GM21528 (cell line): ENCODE measurements around the gene SLC37A1.

Source experiments
- ATAC-seq: cut with Tn5 transposase; IDR thresholded peaks from one replicate; pipeline ENCODE4 v1.9.1; 2021; ENCODE audit warnings: mild to moderate bottlenecking, moderate library complexity; ENCODE audit not compliant: unreplicated experiment, low FRiP score

The SLC37A1 gene

DNA sequence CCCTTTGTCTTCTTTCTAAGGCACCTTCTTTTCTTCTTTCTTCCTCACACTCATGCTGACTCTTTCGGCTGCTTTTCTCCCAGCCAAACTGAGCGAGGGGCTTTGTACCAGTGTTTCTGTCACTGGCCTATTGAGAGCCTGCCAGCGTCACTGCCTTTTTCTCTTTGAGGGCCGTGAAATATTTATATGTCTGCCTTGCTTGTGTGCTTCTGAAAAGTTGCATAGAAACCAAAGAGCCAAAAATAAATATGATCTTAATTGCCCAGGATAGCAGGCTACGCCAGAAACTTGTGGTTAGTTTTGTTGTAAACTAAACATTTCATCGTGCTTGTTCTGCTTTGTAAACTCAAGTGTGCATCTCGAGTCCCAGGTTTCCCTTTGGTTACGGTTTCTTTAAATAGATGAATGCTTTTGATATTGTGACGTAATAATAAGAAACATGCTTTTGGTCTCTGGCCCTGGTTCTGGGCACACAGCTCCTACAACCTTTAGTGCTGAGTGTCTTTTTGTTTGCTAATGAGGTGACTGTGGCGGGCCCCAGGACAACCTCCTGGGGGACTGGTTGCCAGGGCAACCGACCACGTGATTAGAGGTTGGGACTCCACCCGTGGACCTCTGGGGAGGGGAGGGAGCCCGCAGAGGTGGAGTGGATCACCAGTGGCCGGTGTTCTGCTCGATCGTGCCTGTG, 10.8 kb downstream of the SLC37A1 start:
- peak; percentile 63 for ATAC-seq

DNA sequence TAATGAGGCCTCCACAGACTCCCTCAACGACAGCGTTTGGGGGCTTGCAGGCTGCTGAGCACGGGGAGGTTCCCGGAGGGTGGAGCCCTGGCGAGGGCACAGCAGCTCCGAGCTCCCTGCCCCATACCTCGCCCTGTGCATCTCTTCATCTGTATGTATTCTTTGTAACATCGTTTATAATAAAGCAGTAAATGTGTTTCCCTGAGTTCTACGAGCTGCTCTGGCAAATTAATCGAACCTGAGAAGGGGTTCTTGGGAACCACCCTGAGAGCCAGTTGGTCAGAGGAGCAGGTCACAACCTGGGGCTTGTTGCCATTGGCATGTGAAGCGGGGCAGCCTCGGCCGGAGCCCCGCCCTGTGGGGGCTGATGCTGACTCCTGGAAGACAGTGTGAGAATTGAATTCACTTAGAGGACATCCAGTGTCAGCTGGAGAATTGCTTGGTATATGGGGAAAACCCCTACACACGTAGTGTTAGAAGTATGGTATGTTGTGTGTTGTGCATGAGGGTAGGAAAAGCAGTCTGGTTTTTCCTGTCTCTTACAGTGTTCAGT, 11.5 kb downstream of the SLC37A1 start:
- ATAC-seq = peak; percentile 12

DNA sequence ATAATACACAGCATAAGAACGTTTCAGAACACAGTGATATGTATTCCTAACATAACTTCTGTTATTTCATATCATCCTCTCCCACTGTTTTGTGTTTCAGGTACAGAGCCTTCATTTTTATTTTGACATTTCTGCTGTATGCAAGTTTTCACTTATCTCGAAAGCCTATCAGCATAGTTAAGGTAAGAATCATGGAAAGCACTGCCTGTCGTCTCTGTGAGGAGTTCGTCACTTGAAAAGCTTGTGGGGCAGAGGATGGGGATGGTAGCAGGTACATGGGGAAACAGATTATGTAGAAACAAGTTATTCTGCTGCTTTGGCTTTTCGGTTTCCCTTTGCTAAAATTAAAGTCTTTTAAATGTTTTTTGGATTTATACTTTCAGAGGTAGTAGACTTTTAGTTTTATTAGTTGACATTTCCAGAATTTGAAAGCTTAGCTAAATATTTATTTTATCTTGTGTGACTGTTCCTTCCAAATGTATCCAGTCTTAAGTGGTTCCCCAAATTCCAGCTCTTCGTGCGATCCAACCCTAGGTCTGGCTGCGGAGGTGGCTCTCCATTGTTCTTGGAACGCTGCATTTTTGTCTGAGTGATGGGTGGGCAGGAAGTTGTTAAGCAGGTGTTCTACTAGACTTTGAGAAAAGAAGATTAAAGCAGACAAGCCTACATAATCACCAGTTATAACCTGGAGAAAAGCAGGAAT, 12.2 kb downstream of the SLC37A1 start:
- no peak for ATAC-seq

DNA sequence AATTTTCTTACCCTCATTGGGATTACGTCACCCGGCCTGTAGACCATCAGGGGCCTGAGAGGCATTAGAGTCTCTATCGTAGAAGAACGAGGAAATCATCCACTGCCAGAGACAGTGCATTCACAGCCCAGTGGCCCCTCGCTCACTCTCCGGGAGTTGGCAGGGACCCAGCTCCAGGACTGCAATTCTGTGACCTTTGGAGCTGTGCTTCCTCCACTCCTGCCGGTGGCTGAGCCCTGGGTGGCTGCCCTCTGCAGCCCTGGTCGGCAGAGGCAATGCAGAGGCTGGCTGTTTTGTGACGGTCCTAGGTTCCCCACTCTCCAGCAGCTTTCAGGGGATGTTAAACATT, 12.7 kb downstream of the SLC37A1 start:
- no peak for ATAC-seq

DNA sequence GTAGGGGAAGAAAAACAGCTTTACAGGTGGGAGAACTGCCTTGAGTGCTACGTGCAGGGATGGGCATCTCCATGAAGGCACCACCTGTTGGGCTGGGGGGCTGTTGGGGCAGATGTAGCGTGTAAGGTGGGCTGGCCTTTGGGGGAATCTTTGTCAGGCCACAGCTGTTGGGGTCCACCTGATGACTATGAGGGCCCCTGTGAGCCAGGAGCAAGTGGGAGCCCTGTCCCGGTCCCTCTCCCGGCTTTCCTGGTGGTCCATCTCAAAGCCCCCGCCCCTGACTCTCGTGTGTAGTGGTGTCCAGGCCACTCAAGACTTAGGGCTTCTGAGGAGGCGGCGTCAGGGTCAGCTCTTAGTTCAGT, 13.5 kb downstream of the SLC37A1 start:
- no peak for ATAC-seq

DNA sequence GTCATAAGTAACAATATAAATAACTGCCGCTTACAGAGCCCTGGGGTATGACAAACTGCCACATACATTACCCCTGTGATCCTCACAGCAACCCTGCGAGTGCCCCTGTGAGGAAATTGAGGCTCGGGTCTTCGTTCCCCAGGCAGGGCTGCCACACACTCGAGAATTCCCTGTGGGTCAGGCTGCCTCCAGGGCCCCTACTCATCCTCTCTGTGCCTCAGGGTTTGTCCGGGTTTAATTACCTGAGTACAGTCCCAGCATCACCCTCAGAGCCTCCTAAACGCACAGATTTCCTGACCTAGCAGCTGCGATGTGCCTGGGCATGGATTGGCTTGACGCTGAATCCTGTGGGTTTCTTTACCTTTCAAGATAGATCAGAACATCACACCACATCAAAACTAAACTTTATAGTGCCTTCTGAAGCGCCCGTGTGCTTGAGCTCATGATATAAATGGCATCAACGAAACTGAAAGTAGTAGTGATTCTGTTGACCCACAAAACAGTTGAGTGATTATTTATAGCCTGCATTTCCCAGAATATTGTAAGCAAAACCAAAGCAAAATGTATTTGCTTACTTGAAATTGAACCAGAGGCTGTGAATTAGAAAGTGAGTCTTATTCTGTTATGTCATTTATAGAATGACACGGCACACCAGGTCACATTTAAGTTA, 14.0 kb downstream of the SLC37A1 start:
- no peak for ATAC-seq

DNA sequence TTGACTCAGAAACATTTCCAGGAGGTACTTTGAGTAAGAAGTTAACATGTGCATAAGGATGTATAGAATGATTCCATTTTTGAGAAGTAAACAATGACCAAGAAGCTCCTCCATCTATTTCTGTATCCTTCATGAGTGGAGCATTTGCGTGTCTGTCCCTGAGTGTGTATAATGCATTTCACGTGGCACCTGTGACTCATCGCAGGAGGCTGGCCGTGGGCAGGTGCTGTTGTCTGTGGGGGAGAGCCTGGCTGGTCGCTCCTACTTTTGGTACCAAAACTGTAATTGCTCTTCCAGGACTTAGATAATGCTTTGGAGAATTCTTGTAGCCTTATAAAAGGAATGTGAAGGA, 16.5 kb downstream of the SLC37A1 start:
- ATAC-seq = no peak

DNA sequence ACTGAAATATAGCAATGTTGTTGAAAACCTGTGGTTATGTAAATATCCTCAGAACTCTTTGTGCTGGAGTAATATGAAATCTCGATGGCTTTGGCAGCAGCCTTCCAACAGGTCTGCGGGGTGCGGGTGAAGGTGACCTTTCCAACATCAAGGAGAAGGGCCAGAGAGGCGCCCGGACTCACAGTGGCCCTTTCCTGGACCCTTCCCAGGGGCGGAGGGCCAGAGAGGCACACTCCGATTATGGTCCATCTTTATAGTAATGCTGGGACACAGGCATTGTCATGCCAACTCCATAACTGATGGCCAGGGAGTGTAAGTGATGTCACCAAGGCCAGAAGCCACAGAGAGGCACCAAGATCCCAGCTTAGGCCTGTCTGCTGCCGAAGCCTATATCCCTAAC, 18.1 kb downstream of the SLC37A1 start:
- no peak for ATAC-seq

DNA sequence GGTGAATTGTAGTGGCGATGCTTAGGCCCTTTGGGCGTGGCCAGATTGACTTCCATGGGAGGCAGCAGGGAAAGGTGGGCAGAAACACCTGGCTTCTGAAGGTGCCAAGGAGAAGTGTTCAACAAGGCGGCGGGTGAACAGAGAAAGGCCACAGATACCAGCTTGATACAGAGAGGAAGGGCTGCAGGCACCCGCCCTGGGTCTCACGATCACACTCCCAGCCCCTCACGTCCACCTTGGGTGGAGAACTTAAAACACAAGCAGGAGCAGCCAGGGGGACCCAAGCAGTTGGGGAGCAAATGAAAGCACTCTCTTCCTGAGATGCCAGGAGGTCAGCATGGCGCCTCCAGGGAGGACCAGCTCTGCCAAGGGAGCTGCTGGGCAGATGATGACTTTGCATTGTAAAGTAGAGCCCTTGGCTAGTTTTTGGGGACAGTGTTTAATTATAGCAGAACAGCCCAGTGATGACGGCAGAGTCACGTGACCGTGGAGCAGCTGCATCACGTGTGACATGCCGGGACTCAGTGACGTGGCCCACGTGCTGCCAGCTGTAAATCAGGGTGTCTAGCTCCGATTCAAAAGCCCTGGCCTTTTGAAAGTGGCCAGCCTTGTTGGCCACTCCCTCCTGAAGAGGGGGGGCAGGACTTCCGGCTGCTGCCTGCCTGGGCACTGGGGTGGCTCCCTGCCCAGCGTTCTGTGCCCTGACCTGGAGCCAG, 19.0 kb downstream of the SLC37A1 start:
- no peak for ATAC-seq

DNA sequence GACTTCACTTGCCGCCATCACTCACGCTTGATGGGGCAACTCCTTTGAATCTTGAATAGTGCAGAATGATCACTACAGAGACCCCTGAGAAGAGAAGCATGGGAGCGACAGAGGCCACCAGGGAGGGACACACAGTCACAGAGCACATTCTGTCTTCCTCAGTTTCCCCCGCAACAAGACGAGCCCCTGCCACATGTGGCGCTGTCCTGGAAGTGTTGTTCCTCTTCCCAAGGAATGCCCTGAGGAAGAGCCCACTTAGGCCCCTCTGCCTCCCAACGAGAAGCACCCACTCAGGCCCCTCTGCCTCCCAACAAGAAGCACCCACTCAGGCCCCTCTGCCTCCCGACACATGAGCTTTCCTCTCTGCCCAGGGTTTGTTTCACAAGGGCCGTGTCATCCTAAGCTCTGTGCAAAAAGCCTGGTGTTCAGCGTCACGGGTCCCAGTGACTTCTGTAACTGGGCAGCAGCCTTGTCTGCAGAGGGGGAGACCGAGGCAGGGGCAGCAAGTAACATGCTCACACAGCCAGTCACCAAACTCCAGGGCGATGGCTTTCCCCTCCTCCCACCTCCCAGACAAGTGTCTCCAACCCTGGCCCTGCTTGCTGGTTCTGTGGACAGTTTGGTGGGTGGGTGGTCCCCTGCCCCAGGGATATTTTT, 19.8 kb downstream of the SLC37A1 start:
- no peak for ATAC-seq

DNA sequence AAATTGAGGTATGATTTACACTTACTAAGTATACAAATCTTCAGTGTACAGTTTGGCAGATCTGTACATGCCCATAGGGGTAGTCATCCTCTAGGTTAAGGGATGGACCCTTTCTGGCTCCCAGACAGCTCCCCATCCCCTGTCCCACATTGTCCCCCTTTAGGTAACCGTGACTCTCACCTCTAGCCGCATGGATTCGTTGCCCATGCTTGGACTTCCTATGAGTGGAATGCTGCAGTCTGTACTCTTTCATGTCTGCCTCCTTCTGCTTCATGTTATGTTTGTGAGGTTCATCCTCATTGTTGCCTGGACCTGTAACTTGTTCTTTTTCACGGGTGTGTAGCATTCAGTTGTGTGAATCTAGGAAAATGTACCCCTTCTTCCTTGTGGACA, 20.3 kb downstream of the SLC37A1 start:
- no peak for ATAC-seq

DNA sequence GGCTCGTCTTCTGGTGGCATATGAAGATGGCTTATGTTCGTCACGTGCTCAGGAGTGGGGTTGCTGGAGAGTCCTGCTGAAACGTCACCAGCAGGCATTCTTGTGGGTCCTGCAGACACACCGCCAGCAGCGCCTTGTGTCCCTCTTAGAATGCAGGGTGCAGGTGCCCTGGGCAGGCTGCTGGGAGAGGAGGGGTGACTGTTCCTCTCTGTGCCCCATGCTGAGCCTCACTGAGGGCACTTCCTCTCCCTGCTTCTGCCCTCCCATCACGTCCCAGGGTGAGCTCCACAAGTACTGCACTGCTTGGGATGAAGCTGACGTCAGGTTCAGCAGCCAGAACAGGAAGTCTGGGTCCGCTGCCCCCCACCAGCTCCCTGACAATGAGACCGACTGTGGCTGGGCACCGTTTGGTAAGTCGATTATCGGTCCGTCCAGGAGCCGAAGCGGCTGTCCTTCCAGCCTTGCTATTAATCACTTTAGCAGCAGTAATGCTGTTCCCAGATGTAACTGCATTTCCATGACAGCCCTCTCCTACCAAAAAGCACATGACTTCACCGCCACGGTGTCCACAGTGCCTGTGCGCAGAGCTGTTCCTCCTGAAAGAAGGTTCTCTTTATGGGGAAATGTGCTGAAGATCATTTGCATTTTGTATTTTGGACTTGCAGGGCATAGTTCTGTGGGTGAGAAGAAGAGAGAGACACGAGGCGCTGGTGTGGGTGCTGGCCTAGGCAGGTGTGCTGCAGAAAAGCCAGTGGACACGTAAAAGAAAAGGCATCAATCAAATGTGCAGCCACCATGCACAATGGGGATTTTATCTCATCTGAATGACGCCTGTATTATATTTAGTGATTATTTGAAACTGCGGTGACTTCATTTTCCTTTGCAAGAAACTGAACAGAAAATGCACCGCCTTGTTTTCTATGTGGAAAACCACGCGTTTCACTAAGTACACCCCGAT, 21.0 kb downstream of the SLC37A1 start:
- ATAC-seq = peak; percentile 43

DNA sequence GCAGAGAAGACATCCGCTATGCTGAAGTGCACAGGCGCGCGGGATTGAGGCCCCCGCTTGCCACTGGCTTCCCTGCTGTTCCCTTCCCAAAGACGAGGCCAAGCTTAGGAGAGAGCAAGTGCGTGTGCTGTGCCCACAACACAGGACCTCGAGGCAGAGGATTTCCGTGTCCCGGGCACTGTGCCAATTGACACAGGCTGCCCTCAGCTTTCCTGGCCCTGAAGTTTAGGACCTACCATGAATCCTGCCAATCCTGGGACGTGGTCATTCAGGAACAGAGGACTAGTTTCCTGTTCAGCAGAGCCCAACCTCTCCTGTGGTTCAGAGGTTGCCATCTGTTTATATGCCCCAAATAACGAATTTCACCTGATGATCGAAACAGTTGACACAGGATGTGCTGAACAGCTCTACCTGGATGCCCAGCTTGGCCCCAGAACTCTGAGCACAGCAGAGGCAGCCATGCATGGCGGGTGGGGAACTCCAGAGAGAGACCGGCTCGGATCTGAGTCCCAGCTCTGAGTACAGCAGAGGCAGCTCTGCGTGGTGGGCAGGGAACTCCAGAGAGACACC, 22.0 kb downstream of the SLC37A1 start:
- no peak for ATAC-seq

DNA sequence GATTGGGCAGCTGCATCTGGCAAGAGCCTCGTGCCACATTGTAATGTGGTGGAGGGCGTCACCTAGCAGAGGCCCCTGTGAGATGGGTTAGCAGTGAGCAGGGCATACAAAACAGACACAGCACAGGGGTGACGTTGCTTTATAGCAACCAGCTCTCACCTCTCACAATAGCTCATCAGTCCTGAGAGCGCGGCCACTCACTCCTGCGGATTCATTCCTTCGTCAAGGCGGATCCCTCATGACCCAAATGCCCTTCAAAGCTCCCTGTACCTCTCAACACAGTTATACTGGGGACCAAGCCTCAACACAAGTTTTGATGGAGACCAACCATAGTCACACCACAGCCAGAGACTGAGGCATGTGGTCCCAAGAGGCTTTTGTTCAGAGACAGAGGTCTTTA, 22.9 kb downstream of the SLC37A1 start:
- no peak for ATAC-seq

DNA sequence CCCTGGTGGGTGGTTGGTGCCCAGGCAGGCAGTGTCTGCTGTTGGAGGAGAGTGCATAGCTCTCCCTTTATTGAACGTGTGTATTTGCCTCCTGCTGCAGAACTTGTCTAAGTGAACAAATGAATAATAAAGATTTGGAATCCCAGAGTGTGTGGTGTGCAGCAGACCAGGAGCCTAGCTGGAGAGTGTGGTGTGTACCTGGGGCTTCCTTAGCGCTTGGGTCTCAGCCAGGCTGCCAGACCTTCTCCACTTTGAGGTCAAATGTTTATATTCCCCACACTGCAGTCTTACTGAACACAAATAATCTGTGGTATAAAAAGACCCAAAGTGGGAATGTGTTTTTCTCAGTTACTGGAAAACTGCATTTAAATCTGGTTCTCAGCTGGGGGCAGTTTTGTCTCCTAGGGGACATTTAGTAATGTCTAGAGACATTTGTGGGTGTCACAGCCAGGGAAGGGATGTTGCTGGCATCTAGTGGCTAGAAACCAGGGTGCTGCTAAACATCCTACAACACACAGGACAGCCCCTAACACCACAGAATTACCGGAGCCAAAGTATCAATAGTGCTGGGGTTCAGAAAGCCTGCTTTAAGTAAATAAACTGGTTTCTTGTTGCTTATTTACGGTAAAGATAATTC, 23.6 kb downstream of the SLC37A1 start:
- ATAC-seq = no peak

DNA sequence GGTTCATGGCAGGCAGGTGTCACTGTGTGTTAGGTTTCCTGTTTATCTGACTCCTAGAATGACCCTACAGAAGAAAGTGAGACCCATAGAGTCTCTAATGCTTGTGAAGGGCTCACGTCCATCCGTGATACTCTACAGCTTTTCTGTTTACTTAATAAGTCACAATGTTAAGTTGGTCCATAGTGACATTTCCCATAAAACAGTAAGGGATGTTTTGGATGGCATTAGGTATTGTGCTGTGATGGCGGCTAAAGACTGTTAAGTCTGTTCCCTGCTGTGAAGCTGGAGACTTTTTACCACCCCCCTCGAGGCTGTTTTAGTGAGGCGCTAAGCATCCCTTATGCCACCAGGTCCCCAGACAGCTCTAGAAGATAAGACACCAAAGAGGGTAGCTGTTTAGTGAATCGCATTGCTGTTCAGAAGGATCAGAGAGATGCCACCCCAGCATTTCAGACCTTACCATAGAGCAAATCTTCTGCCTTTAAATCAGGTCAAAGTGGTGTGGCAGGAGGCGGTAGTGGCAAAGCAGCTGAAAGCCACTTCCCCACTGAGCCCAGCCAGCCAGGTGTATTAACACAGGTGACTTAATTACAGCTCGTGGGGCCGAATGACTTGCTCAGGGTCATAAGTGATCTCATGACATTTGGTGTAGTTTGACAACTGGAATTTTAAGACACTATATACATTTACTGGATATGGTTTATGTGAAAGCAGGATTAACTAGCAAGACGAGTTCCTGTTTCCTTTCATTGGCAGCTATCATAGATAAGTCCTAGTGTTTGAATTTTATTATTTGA, 25.0 kb downstream of the SLC37A1 start:
- no peak for ATAC-seq

DNA sequence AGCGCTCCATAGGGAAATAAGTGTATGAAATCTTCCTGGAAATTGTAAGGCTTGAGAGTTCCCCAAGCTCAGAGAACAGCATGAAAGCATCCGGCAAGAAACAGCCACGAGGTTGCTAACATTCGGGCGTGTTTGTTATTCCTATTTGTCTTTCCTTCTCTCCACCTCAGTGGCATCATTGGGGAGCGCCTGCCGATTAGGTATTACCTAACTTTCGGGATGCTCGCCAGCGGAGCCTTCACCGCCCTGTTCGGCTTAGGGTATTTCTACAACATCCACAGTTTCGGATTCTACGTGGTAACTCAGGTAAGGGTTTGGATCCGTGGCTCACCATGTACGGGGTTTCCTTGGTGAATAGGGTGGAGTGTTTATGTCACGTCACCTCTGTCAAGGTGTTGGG, 25.7 kb downstream of the SLC37A1 start:
- no peak for ATAC-seq

DNA sequence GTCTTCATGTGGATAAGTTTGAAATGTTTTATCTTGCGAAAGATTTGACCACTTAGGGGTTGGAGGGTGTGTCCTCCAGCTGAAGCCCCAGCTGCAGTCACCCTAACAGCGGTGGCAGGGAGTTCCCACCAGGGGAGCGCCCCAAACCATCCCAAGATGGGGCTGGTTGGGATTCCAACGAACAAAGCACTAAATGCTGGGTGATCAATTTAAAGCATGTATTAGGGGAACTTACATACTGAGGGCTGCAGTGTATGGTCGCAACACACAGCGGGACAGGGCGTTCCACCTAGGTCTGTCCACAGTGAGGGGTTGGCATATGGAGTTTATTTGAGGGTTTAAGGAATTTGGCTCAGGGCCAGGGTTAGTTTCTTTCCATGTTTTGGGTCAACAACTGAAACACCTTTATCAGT, 26.3 kb downstream of the SLC37A1 start:
- no peak for ATAC-seq
